H9 (cell line): ENCODE data around the gene CBFA2T2. TPM values are rescaled to one million over a fixed set of nuclear protein-coding genes. Genes with fewer than 3 reads are reported as not detected.
A peak's percentile ranks its signal among the peaks of the same experiment; 100 is the strongest.

Experiments
- DNase-seq: peaks from one replicate; pipeline ENCODE4 v3.0.0-alpha.2; 2017
- H2AFZ ChIP-seq: one replicate; pipeline ENCODE4 v1.6.1; 2013; ENCODE audit warnings: mild to moderate bottlenecking, low read length, control low read depth, moderate library complexity
- H2AK5ac ChIP-seq: 2 replicates; pipeline ENCODE4 v1.6.1; 2013; ENCODE audit warnings: low read length, control low read depth, mixed read lengths; ENCODE audit not compliant: insufficient read length
- H2BK120ac ChIP-seq: one replicate; pipeline ENCODE4 v1.6.1; 2013; ENCODE audit warnings: low read depth, mild to moderate bottlenecking, low read length, control low read depth, inconsistent platforms; ENCODE audit not compliant: poor library complexity, severe bottlenecking
- H2BK12ac ChIP-seq: 2 replicates; pipeline ENCODE4 v1.6.1; 2013; ENCODE audit warnings: low read length, control low read depth, mixed read lengths, low read depth; ENCODE audit not compliant: insufficient read length
- H2BK15ac ChIP-seq: 2 replicates; pipeline ENCODE4 v1.6.1; 2013; ENCODE audit warnings: low read depth, low read length, control low read depth
- H2BK20ac ChIP-seq: one replicate; pipeline ENCODE4 v1.6.1; 2013; ENCODE audit warnings: low read depth, mild to moderate bottlenecking, low read length, control low read depth, inconsistent platforms; ENCODE audit not compliant: poor library complexity, severe bottlenecking
- H2BK5ac ChIP-seq: 2 replicates; pipeline ENCODE4 v1.6.1; 2013; ENCODE audit warnings: low read length, control low read depth, mixed read lengths; ENCODE audit not compliant: insufficient read length
- H3K14ac ChIP-seq: 2 replicates; pipeline ENCODE4 v1.6.1; 2013; ENCODE audit warnings: low read length, control low read depth; ENCODE audit not compliant: insufficient read depth
- H3K18ac ChIP-seq: 2 replicates; pipeline ENCODE4 v1.6.1; 2013; ENCODE audit warnings: low read depth, mild to moderate bottlenecking, mixed read lengths, low read length, control low read depth; ENCODE audit not compliant: insufficient read length
- H3K23ac ChIP-seq: 2 replicates; pipeline ENCODE4 v1.6.1; 2013; ENCODE audit warnings: low read length, control low read depth, mixed read lengths, low read depth; ENCODE audit not compliant: insufficient read length
- H3K23me2 ChIP-seq: 2 replicates; pipeline ENCODE4 v1.6.1; 2013; ENCODE audit warnings: low read depth, mild to moderate bottlenecking, mixed read lengths, low read length, control low read depth; ENCODE audit not compliant: insufficient read length, poor library complexity, severe bottlenecking
- H3K27ac ChIP-seq: 2 replicates; pipeline ENCODE4 v1.5.1; 2013; ENCODE audit warnings: low read length, control low read depth, mixed read lengths, low read depth; ENCODE audit not compliant: insufficient read length
- H3K27me3 ChIP-seq: 2 replicates; pipeline ENCODE4 v1.6.1; 2013; ENCODE audit warnings: low read length, control low read depth, inconsistent platforms; ENCODE audit not compliant: insufficient read depth
- H3K4ac ChIP-seq: 2 replicates; pipeline ENCODE4 v1.6.1; 2013; ENCODE audit warnings: low read depth, mild to moderate bottlenecking, control low read depth, inconsistent platforms, low read length, moderate library complexity
- H3K4me1 ChIP-seq: 2 replicates; pipeline ENCODE4 v1.6.1; 2013; ENCODE audit warnings: low read length, control low read depth, inconsistent platforms; ENCODE audit not compliant: insufficient read depth
- H3K4me2 ChIP-seq: 2 replicates; pipeline ENCODE4 v1.6.1; 2013; ENCODE audit warnings: low read length, control low read depth, mixed read lengths; ENCODE audit not compliant: insufficient read length, insufficient read depth
- H3K56ac ChIP-seq: 2 replicates; pipeline ENCODE4 v1.6.1; 2013; ENCODE audit warnings: low read depth, mild to moderate bottlenecking, mixed read lengths, low read length, control low read depth; ENCODE audit not compliant: insufficient read length
- H3K79me1 ChIP-seq: 2 replicates; pipeline ENCODE4 v1.6.1; 2013; ENCODE audit warnings: low read depth, mild to moderate bottlenecking, moderate library complexity, low read length, control low read depth, inconsistent platforms; ENCODE audit not compliant: insufficient read depth, poor library complexity, severe bottlenecking
- H3K79me2 ChIP-seq: 2 replicates; pipeline ENCODE4 v1.6.1; 2013; ENCODE audit warnings: low read length, control low read depth, inconsistent platforms; ENCODE audit not compliant: insufficient read depth
- H3K9ac ChIP-seq: 2 replicates; pipeline ENCODE4 v1.6.1; 2013; ENCODE audit warnings: low read length, control low read depth, mixed read lengths; ENCODE audit not compliant: insufficient read length; ENCODE audit errors: extremely low read depth
- H3K9me3 ChIP-seq: one replicate; pipeline ENCODE4 v1.6.1; 2013; ENCODE audit warnings: low read depth, low read length, inconsistent platforms; ENCODE audit not compliant: control insufficient read depth
- H3T11ph ChIP-seq: one replicate; pipeline ENCODE4 v1.6.1; 2013; ENCODE audit warnings: mild to moderate bottlenecking, low read length, control low read depth, inconsistent platforms
- H4K20me1 ChIP-seq: one replicate; pipeline ENCODE4 v1.6.1; 2013; ENCODE audit not compliant: control insufficient read depth, insufficient read length, insufficient read depth
- H4K5ac ChIP-seq: 2 replicates; pipeline ENCODE4 v1.6.1; 2013; ENCODE audit warnings: low read depth, mild to moderate bottlenecking, mixed read lengths, low read length, control low read depth; ENCODE audit not compliant: insufficient read length
- H4K8ac ChIP-seq: replicated peaks from 2 replicates; pipeline ENCODE4 v1.6.1; 2013; ENCODE audit warnings: low read length, control low read depth, mixed read lengths, low read depth; ENCODE audit not compliant: insufficient read length
- H4K91ac ChIP-seq: 2 replicates; pipeline ENCODE4 v1.6.1; 2013; ENCODE audit warnings: low read depth, mild to moderate bottlenecking, moderate library complexity, mixed read lengths, low read length, control low read depth; ENCODE audit not compliant: insufficient read length
- H3K27ac Mint-ChIP-seq, 3 experiments: 2 replicates in 2 of 3; 3 replicates in 1 of 3; pipeline ENCODE4 v1.8.0; 2020 to 2021; ENCODE audit warnings: mixed read lengths in 3 of 3, mild to moderate bottlenecking in 1 of 3, moderate library complexity in 1 of 3
- H3K27me3 Mint-ChIP-seq: 2 replicates; pipeline ENCODE4 v1.8.0; 2021; ENCODE audit warnings: low read depth, mild to moderate bottlenecking, moderate library complexity, mixed read lengths
- H3K36me3 Mint-ChIP-seq, 3 experiments: 2 replicates in 2 of 3; 3 replicates in 1 of 3; pipeline ENCODE4 v1.8.0; 2020 to 2021; ENCODE audit warnings: low read depth in 3 of 3, mixed read lengths in 3 of 3; ENCODE audit not compliant: insufficient read depth in 1 of 3
- H3K4me1 Mint-ChIP-seq, 2 experiments: 2 replicates each; pipeline ENCODE4 v1.8.0; 2020; ENCODE audit warnings: mixed read lengths in 2 of 2
- H3K4me3 Mint-ChIP-seq, 2 experiments: 2 replicates in 1 of 2; 3 replicates in 1 of 2; pipeline ENCODE4 v1.8.0; 2020 to 2021; ENCODE audit warnings: mild to moderate bottlenecking in 2 of 2, mixed read lengths in 2 of 2, moderate library complexity in 1 of 2
- H3K9me3 Mint-ChIP-seq, 2 experiments: 2 replicates in 1 of 2; 3 replicates in 1 of 2; pipeline ENCODE4 v1.8.0; 2020; ENCODE audit warnings: mild to moderate bottlenecking in 2 of 2, mixed read lengths in 2 of 2, moderate library complexity in 1 of 2
- WGBS: extraction: QIAGEN DNeasy Blood & Tissue Kit; methylation state at CpG from one replicate; pipeline ENCODE4 v1.1.7; 2013; ENCODE audit warnings: missing lambda C conversion rate, low lambda C conversion rate, mixed read lengths; ENCODE audit not compliant: insufficient read length; ENCODE audit errors: extremely low coverage; 5-methylcytosine and 5-hydroxymethylcytosine counted together
- total RNA-seq: library from RNA; stranded (reverse); gene quantifications from 2 replicates; pipeline ENCODE4 v1.2.1, GENCODE V29; 2021
- TF ChIP-seq, protein P1 (sequence below): fragments of 200-600 bp; sonication (generic); conservative IDR thresholded peaks from 3 replicates; pipeline ENCODE4 v1.8.0; 2021; ENCODE audit warnings: antibody characterized with exemption, mild to moderate bottlenecking

The CBFA2T2 gene
- total RNA-seq, 1 experiment from 2014 or later: 11.2 TPM

DNA sequence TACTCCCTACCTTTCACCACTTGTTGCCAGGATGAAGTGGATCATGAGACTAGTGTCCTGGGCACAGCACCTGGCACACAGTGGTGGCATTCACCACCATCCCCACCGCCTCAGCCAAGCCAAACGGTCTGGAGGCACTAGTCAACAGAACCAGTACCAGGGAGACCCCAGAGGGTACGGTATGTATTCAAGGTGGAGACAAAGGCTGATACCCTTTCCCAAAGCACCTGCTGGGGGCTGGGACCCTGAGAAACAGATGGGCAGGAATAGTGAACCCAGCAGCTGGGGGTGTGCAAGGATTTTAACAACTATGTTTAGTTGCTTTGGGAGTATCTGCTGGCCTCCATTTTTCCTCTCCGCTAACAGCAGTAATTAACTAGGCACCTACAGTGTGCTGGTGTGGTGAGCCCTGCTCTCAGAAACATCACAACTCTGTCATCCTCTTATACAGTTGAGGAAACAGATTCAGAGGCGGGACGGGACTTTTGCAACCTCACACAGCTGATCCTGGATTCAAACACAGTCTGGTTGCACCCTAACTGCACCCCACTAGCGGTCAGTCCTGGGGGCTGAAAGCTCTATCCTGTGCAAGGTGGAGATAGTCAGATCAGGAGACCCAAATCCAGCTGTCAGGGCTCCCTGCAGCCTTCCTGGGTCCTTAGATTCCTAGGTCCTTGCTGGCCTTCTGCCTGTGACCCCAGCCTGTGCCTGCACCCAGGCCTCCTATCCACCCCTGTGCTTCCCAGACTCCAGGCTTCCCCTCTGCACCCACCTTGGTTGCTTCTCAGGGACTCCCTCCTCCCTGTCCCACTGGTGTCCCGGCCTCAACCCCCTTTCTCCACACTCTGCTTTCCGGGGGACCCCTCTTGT is 47.5 kb upstream of the CBFA2T2 start:
- Histone ChIP-seq H3K9ac (no peak overlapping the region), H2BK20ac (no peak overlapping the region), H3K18ac (no peak overlapping the region), H3K4me1 (no peaks in the 10 kb centered on the region), H2BK12ac (no peak overlapping the region), H3K56ac (no peak overlapping the region), H3K79me1 (no peaks in the 10 kb centered on the region), H4K20me1 (peaks cover 2% of the 10 kb centered on the region), H4K8ac (no peak overlapping the region), H3K79me2 (no peaks in the 10 kb centered on the region), H2BK15ac (no peak overlapping the region), H3K23ac (no peak overlapping the region), H2BK120ac (no peak overlapping the region), H3T11ph (no peak overlapping the region), H3K14ac (no peak overlapping the region), H3K27ac (no peak overlapping the region), H3K23me2 (peaks cover 12% of the 10 kb centered on the region), H3K27me3 (peaks cover 12% of the 10 kb centered on the region; the same call in 1 of the 2 replicates), H2AK5ac (no peak overlapping the region), H3K4me2 (peak overlapping the region; percentile 27), H2BK5ac (no peak overlapping the region), H4K91ac (no peak overlapping the region), H3K4ac (no peak overlapping the region), H2AFZ (no peak overlapping the region), H4K5ac (no peak overlapping the region), H3K9me3 (no peaks in the 10 kb centered on the region)
- no peaks in the 10 kb centered on the region for H3K9me3 Mint-ChIP-seq
- H3K4me3 Mint-ChIP-seq: peak overlapping the region; percentile 66 to 88
- peaks cover 12 to 19% of the 10 kb centered on the region in 2 experiments for H3K4me1 Mint-ChIP-seq
- H3K27me3 Mint-ChIP-seq: peaks cover 41% of the 10 kb centered on the region
- H3K36me3 Mint-ChIP-seq: no peaks in the 10 kb centered on the region
- WGBS: no CpG with 5 or more reads among the region's 9 CpGs
- no peak for DNase-seq
- TF ChIP-seq, protein P1, sequence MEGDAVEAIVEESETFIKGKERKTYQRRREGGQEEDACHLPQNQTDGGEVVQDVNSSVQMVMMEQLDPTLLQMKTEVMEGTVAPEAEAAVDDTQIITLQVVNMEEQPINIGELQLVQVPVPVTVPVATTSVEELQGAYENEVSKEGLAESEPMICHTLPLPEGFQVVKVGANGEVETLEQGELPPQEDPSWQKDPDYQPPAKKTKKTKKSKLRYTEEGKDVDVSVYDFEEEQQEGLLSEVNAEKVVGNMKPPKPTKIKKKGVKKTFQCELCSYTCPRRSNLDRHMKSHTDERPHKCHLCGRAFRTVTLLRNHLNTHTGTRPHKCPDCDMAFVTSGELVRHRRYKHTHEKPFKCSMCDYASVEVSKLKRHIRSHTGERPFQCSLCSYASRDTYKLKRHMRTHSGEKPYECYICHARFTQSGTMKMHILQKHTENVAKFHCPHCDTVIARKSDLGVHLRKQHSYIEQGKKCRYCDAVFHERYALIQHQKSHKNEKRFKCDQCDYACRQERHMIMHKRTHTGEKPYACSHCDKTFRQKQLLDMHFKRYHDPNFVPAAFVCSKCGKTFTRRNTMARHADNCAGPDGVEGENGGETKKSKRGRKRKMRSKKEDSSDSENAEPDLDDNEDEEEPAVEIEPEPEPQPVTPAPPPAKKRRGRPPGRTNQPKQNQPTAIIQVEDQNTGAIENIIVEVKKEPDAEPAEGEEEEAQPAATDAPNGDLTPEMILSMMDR: no peak
- no peak overlapping the region for H3K27ac Mint-ChIP-seq
